Gastroesophageal sphincter (tissue), 3 donors: ENCODE results near the gene SIN3A.

Source experiments
- EP300 ChIP-seq: sonication (generic); formaldehyde crosslinking; IDR thresholded peaks from one replicate; pipeline ENCODE4 v1.6.1; 2017; ENCODE audit warnings: antibody characterized with exemption, mild to moderate bottlenecking
- POLR2A ChIP-seq, 2 donors: fragments of 450-650 bp; IDR thresholded peaks; one replicate each; pipeline ENCODE4 v1.6.1; 2017; ENCODE audit warnings: antibody characterized with exemption in 2 of 2, mild to moderate bottlenecking in 2 of 2, moderate library complexity in 1 of 2
- POLR2AphosphoS5 ChIP-seq: sonication (generic); formaldehyde crosslinking; IDR thresholded peaks from one replicate; pipeline ENCODE4 v1.6.1; 2017; ENCODE audit warnings: antibody characterized with exemption
- TF ChIP-seq, protein P1 (sequence below), 4 experiments: fragments of 200-600 bp in 2 of 4; fragments of 450-650 bp in 2 of 4; sonication (generic) in 1 of 4; IDR thresholded peaks; one replicate each; pipeline ENCODE4 v1.5.1; 2017 to 2019; ENCODE audit warnings: antibody characterized with exemption in 4 of 4, mild to moderate bottlenecking in 2 of 4, moderate library complexity in 2 of 4

DNA sequence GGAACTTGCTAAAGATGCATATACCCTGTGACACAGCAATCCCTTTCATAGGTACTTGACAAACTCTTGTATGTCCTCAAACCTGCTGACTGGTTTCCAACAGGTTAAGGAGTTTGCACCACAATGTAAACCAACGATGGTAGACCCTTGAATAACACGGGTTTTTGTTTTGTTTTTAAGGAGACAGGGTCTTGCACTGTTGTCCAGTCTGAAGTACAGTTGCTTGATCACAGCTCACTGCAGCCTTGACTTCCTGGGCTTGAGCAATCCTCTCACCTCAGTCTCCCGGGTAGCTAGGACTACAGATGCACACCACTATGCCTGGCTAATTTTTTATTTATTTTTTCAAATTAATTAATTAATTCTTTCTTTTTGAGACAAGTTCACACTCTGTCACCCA is 23.3 kb downstream of the SIN3A start:
- TF ChIP-seq POLR2A (IDR thresholded peaks at IDR 0.05): no peak
- TF ChIP-seq, protein P1, sequence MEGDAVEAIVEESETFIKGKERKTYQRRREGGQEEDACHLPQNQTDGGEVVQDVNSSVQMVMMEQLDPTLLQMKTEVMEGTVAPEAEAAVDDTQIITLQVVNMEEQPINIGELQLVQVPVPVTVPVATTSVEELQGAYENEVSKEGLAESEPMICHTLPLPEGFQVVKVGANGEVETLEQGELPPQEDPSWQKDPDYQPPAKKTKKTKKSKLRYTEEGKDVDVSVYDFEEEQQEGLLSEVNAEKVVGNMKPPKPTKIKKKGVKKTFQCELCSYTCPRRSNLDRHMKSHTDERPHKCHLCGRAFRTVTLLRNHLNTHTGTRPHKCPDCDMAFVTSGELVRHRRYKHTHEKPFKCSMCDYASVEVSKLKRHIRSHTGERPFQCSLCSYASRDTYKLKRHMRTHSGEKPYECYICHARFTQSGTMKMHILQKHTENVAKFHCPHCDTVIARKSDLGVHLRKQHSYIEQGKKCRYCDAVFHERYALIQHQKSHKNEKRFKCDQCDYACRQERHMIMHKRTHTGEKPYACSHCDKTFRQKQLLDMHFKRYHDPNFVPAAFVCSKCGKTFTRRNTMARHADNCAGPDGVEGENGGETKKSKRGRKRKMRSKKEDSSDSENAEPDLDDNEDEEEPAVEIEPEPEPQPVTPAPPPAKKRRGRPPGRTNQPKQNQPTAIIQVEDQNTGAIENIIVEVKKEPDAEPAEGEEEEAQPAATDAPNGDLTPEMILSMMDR (IDR thresholded peaks at IDR 0.05): no peak
- no peak for TF ChIP-seq POLR2AphosphoS5
- no peak for TF ChIP-seq EP300
